Psoas muscle (tissue), 8 donors: ENCODE results near the gene COL19A1. TPM values are rescaled to one million over a fixed set of nuclear protein-coding genes. Genes with fewer than 3 reads are reported as not detected.

Experiments
- ATAC-seq, 4 donors: fragments of 200-7000 bp; cut with Tn5 transposase; one replicate each; pipeline ENCODE4 v1.9.1; 2020; ENCODE audit warnings: moderate library complexity in 3 of 4, mild to moderate bottlenecking in 2 of 4
- DNase-seq, 2 donors: peaks; one replicate each; pipeline ENCODE4 v3.0.0-alpha.2; 2020
- H3K27ac ChIP-seq: fragments of 200-600 bp; one replicate; pipeline ENCODE4 v1.8.0; 2022
- H3K27me3 ChIP-seq, 3 donors: fragments of 200-600 bp in 1 of 3; one replicate each; pipeline versions ENCODE4 v1.6.1 to v1.8.0; 2013 to 2022; ENCODE audit warnings: low read length in 2 of 3, mild to moderate bottlenecking in 2 of 3, moderate library complexity in 1 of 3; ENCODE audit not compliant: insufficient read depth in 3 of 3
- H3K36me3 ChIP-seq, 2 donors: fragments of 200-600 bp in 1 of 2; one replicate each; pipeline versions ENCODE4 v1.6.1 to v1.8.0; 2013 to 2022; ENCODE audit warnings: low read depth in 1 of 2, mild to moderate bottlenecking in 1 of 2, moderate library complexity in 1 of 2; ENCODE audit not compliant: insufficient read depth in 1 of 2
- H3K4me1 ChIP-seq: fragments of 200-600 bp; one replicate; pipeline ENCODE4 v1.8.0; 2022
- H3K4me3 ChIP-seq: fragments of 200-600 bp; one replicate; pipeline ENCODE4 v1.8.0; 2022; ENCODE audit warnings: mild to moderate bottlenecking
- H3K9me3 ChIP-seq: fragments of 200-600 bp; one replicate; pipeline ENCODE4 v1.8.0; 2022
- CTCF ChIP-seq: fragments of 200-600 bp; IDR thresholded peaks from one replicate; pipeline ENCODE4 v1.8.0; 2022; ENCODE audit warnings: antibody characterized with exemption
- WGBS, 3 donors: extraction: QIAGEN DNeasy Blood & Tissue Kit; methylation state at CpG; one replicate each; pipeline versions ENCODE4 v1.1.6 to v1.1.7; 2013; 5-methylcytosine and 5-hydroxymethylcytosine counted together
- intact Hi-C, 2 donors: fragments of 100-400 bp; cut with DNase I; formaldehyde crosslinking; loops; one replicate each; pipeline versions ENCODE4 v1.11.0 to v1.14.2; 2022
- polyA plus RNA-seq, 3 donors: library from polyadenylated mRNA; stranded (reverse); fragments of 200-250 nt; gene quantifications; one replicate each; pipeline ENCODE4 v1.2.3, GENCODE V29; 2013
- total RNA-seq, 4 donors: library from RNA; stranded (reverse); fragmentation: NEBNext Ultra II Directional in 2 of 4; extraction: Animal tissue kit (Norgen Biotek cat#: 25700) in 2 of 4; gene quantifications; one replicate each; pipeline versions ENCODE4 v1.2.1 to v1.2.4, GENCODE V29; 2021 to 2023
- donor health status: healthy with polysubstance abuse.
- donor health status: DM: no; HTN: no; CAD: no; lungs with moderate emphysema.
- donor health status: Bipolar disorder and iron deficiency.
- donor health status: healthy.
- donor health status: DM: yes; HTN: yes; CAD: no.
- donor health status: DM: no; HTN: no; CAD: no.
- donor health status: DM: no; HTN: no; CAD: no.
- donor health status: DM: yes; HTN: yes; CAD: no.

The COL19A1 gene
- total and polyA plus RNA-seq, 7 donors = 0.01 to 10.3 (median 0.33) TPM

GRCh38 chr6:70196531-70196930, 330.2 kb downstream of the COL19A1 start:
- Histone ChIP-seq H3K27ac (no peak overlapping the region), H3K4me1 (no peaks in the 10 kb centered on the region), H3K9me3 (no peaks in the 10 kb centered on the region), H3K36me3 (no peaks in the 10 kb centered on the region), H3K4me3 (no peak overlapping the region), H3K27me3 (no peaks in the 10 kb centered on the region)
- intact Hi-C loops = no loop called here
- ATAC-seq (no peak), DNase-seq (no peak)
- WGBS, 3 donors = 79 to 92% (median 88%) methylated on average over 2 of the region's 2 CpGs
- TF ChIP-seq CTCF = no peak

GRCh38 chr6:70198785-70199184, 332.4 kb downstream of the COL19A1 start:
- intact Hi-C loops = no loop called here

GRCh38 chr6:70208235-70208790, 342.0 kb downstream of the COL19A1 start:
- DNase-seq (no peak), ATAC-seq (no peak)
- Histone ChIP-seq H3K9me3 (no peaks in the 10 kb centered on the region), H3K27me3 (peaks cover 0 to 2% (median 0%) of the 10 kb centered on the region in 3 donors), H3K4me3 (no peak overlapping the region), H3K27ac (no peak overlapping the region), H3K4me1 (no peaks in the 10 kb centered on the region), H3K36me3 (no peaks in the 10 kb centered on the region)
- TF ChIP-seq CTCF = no peak
- 77 to 80% (median 79%) methylated on average over 1 of the region's 1 CpG for WGBS, 3 donors
- intact Hi-C loops = no loop called here

More at GRCh38 chr6:70198785-70199184, 332.4 kb downstream of the COL19A1 start:
- H3K27ac ChIP-seq = no peak overlapping the region
- DNase-seq (no peak), ATAC-seq (no peak)
- no peaks in the 10 kb centered on the region for H3K4me1 ChIP-seq
- 60 to 72% (median 62%) methylated on average over 2 of the region's 2 CpGs for WGBS, 3 donors
- H3K4me3 ChIP-seq = no peak overlapping the region
- H3K27me3 ChIP-seq = no peaks in the 10 kb centered on the region
- TF ChIP-seq CTCF = no peak
- H3K36me3 ChIP-seq = no peaks in the 10 kb centered on the region
- H3K9me3 ChIP-seq = no peaks in the 10 kb centered on the region

DNA sequence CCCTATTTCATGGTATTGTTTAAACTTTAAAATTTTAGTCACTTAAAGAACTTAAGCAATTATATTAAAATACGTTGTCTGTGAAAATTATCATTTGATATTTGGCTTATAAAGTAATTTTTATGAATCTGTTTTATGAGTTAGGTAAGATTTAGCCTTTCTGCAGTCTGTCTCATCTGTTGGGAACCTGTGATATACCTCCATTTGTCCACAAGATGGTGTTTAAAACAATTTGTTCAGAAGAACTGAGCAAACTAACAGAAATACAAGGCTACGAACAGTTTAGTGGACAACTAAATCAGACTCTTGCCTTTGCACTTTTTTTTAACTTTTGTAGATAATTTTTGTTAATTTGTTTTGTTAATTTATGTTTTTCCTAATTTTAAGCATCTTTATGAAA, 344.1 kb downstream of the COL19A1 start:
- H3K27ac ChIP-seq = no peak overlapping the region
- H3K27me3 ChIP-seq = peaks cover 0 to 2% (median 0%) of the 10 kb centered on the region in 3 donors
- H3K36me3 ChIP-seq = no peaks in the 10 kb centered on the region
- intact Hi-C loops = no loop called here
- H3K9me3 ChIP-seq = no peaks in the 10 kb centered on the region
- ATAC-seq (no peak), DNase-seq (no peak)
- no peaks in the 10 kb centered on the region for H3K4me1 ChIP-seq
- WGBS, 3 donors = 63 to 75% (median 64%) methylated on average over 2 of the region's 2 CpGs
- no peak overlapping the region for H3K4me3 ChIP-seq
- TF ChIP-seq CTCF = peak; percentile 17
